Hypothalamus (tissue), 51 donors: ENCODE results near the gene SIRT2.
A peak's percentile ranks its signal among the peaks of the same experiment; 100 is the strongest.
"Not testable (repeated sequence)": the region's sequence is repeated elsewhere in the genome, so short reads cannot be mapped to it uniquely, and the experiment has no call there.

Source experiments
- DNase-seq, 51 donors: peaks; one replicate each; lab custom pipeline; 2025; lab: John Stamatoyannopoulos, UW

SIRT2 gene

GRCh38 chr19:38870612-38871011 is 28.8 kb downstream of the SIRT2 start:
- DNase-seq = no peak

GRCh38 chr19:38869836-38870607 is 29.4 kb downstream of the SIRT2 start:
- peak in 41 of 51 donors; percentile 16 to 76 (median 47) for DNase-seq

GRCh38 chr19:38869160-38869835 is 30.1 kb downstream of the SIRT2 start:
- peak in 4 of 51 donors; percentile 11 to 35 (median 24) for DNase-seq

GRCh38 chr19:38868551-38868950 is 30.9 kb downstream of the SIRT2 start:
- DNase-seq = no peak

- DNase-seq = no peak
Observed at GRCh38 chr19:38867171-38867780, 32.1 kb downstream of the SIRT2 start.

GRCh38 chr19:38862321-38863059 is 36.9 kb downstream of the SIRT2 start:
- DNase-seq = no peak

- no peak for DNase-seq
Observed at GRCh38 chr19:38861368-38861767, 38.0 kb downstream of the SIRT2 start.

GRCh38 chr19:38859631-38860204 is 39.7 kb downstream of the SIRT2 start:
- DNase-seq = not testable (repeated sequence)

- no peak for DNase-seq
Observed at GRCh38 chr19:38856813-38857212, 42.6 kb downstream of the SIRT2 start.

GRCh38 chr19:38855751-38856150 is 43.7 kb downstream of the SIRT2 start:
- DNase-seq = not testable (repeated sequence)

GRCh38 chr19:38854961-38855360 is 44.5 kb downstream of the SIRT2 start:
- DNase-seq = not testable (repeated sequence)

GRCh38 chr19:38853214-38853613 is 46.2 kb downstream of the SIRT2 start:
- DNase-seq = no peak

- DNase-seq = peak in 40 of 51 donors; percentile 27 to 80 (median 52)
Observed at GRCh38 chr19:38852231-38853044, 47.0 kb downstream of the SIRT2 start.

- peak; percentile 30 to 95 (median 84) for DNase-seq
Observed at GRCh38 chr19:38851622-38852230, 47.7 kb downstream of the SIRT2 start.

GRCh38 chr19:38850976-38851621 is 48.3 kb downstream of the SIRT2 start:
- peak in 19 of 51 donors; percentile 18 to 79 (median 42) for DNase-seq

GRCh38 chr19:38850436-38850975 is 48.9 kb downstream of the SIRT2 start:
- DNase-seq = peak in 31 of 51 donors; percentile 58 to 100 (median 100)

GRCh38 chr19:38849860-38850435 is 49.5 kb downstream of the SIRT2 start, which contains the start of gene HNRNPL:
TSS of gene HNRNPL (minus strand) at chr19:38849986. CDS start at chr19:38849966, 20 bp downstream.
- peak in 50 of 51 donors; percentile 93 to 100 (median 100) for DNase-seq
